Right ventricle myocardium superior (tissue), 1 donor: ENCODE results near the gene KIFBP. TPM values are rescaled to one million over a fixed set of nuclear protein-coding genes. Genes with fewer than 3 reads are reported as not detected.
"Not testable (repeated sequence)": the region's sequence is repeated elsewhere in the genome, so short reads cannot be mapped to it uniquely, and the experiment has no call there.

ENCODE experiments used
- ATAC-seq: fragments of 200-7000 bp; cut with Tn5 transposase; one replicate; pipeline ENCODE4 v1.9.1; 2020; ENCODE audit warnings: mild to moderate bottlenecking; ENCODE audit not compliant: poor library complexity
- DNase-seq: peaks from one replicate; pipeline ENCODE4 v3.0.0-alpha.2; 2020
- intact Hi-C: fragments of 100-400 bp; cut with DNase I; formaldehyde crosslinking; loops from one replicate; pipeline ENCODE4 v1.11.2; 2022
- long read RNA-seq: library from polyadenylated mRNA; unstranded; transcript quantifications from one replicate; pipeline ENCODE4 v2.0.0, GENCODE V29; 2021
- total RNA-seq: library from RNA; stranded (reverse); fragmentation: NEBNext Ultra II Directional; extraction: Animal tissue kit (Norgen Biotek cat#: 25700); gene quantifications from one replicate; pipeline ENCODE4 v1.2.1, GENCODE V29; 2021
- donor health status: DM: no; HTN: yes; CAD: no; lungs with severe emphysema.

The KIFBP gene
- 46.0 TPM for total RNA-seq
- long read RNA-seq, transcript KIF1BP-201 (7 exons, 2,544 nt), result major isoform, 110 of 116 reads
- long read RNA-seq, partial matches to known transcripts, result 0 of 116 reads
- long read RNA-seq, other reads (novel, unspliced or antisense), result 1 of 116 reads

- DNase-seq (peak; percentile 95), ATAC-seq (peak; percentile 97)
- intact Hi-C loops, result no loop called here
Measured at GRCh38 chr10:68988530-68989316, at the start of gene KIFBP. KIFBP (plus strand) TSS chr10:68988803; CDS start chr10:68988833, 30 bp downstream.

GRCh38 chr10:68938884-68939283 is 49.7 kb upstream of the KIFBP start:
- DNase-seq (no peak), ATAC-seq (no peak)
- intact Hi-C loops, result no loop called here

- intact Hi-C loops, ATAC-seq, DNase-seq: not testable (repeated sequence)
Measured at GRCh38 chr10:68940917-68941316, 47.7 kb upstream of the KIFBP start.

GRCh38 chr10:68950598-68950997 is 38.0 kb upstream of the KIFBP start:
- no peak for ATAC-seq
- intact Hi-C loops, result no loop called here
- no peak for DNase-seq

- no peak for DNase-seq
- intact Hi-C loops, result no loop called here
- ATAC-seq, result no peak
Measured at GRCh38 chr10:68954904-68955303, 33.7 kb upstream of the KIFBP start.

GRCh38 chr10:68955355-68955831 is 33.2 kb upstream of the KIFBP start:
- intact Hi-C loops, result no loop called here
- no peak for ATAC-seq
- no peak for DNase-seq

GRCh38 chr10:68955832-68956532 is 32.6 kb upstream of the KIFBP start, which contains the start of gene DDX21:
DDX21 (plus strand) TSS chr10:68956170; CDS start chr10:68956226, 56 bp downstream.
- ATAC-seq (peak; percentile 99), DNase-seq (peak; percentile 93)
- intact Hi-C loops, result no loop called here

GRCh38 chr10:68957284-68957615 is 31.4 kb upstream of the KIFBP start:
- intact Hi-C loops, result no loop called here
- no peak for ATAC-seq
- DNase-seq, result no peak

- DNase-seq (no peak), ATAC-seq (no peak)
- intact Hi-C loops, result no loop called here
Measured at GRCh38 chr10:68957654-68958053, 30.9 kb upstream of the KIFBP start.

GRCh38 chr10:68959695-68960527 is 28.7 kb upstream of the KIFBP start:
- intact Hi-C loops, result no loop called here

GRCh38 chr10:68963151-68963550 is 25.5 kb upstream of the KIFBP start:
- intact Hi-C loops, result no loop called here
- no peak for DNase-seq
- ATAC-seq, result no peak

More at GRCh38 chr10:68959695-68960527, 28.7 kb upstream of the KIFBP start:
- no peak for ATAC-seq
- DNase-seq, result no peak

- no peak for DNase-seq
- ATAC-seq, result no peak
- intact Hi-C loops, result no loop called here
Measured at GRCh38 chr10:68973975-68974374, 14.6 kb upstream of the KIFBP start.

GRCh38 chr10:68975936-68976473 is 12.6 kb upstream of the KIFBP start:
- ATAC-seq, DNase-seq, intact Hi-C loops: not testable (repeated sequence)

GRCh38 chr10:68979738-68980137 is 8.9 kb upstream of the KIFBP start:
- DNase-seq, intact Hi-C loops, ATAC-seq: not testable (repeated sequence)

GRCh38 chr10:68981074-68981473 is 7.5 kb upstream of the KIFBP start:
- intact Hi-C loops, result no loop called here
- ATAC-seq, result no peak
- DNase-seq, result no peak

GRCh38 chr10:68982389-68982788 is 6.2 kb upstream of the KIFBP start:
- no peak for ATAC-seq

GRCh38 chr10:68987611-68988010 is 992 bp upstream of the KIFBP start:
- intact Hi-C loops, result no loop called here
- ATAC-seq, result no peak
- DNase-seq, result no peak

More at GRCh38 chr10:68982389-68982788, 6.2 kb upstream of the KIFBP start:
- intact Hi-C loops, result no loop called here
- DNase-seq, result no peak

GRCh38 chr10:68989317-68989990 is 851 bp downstream of the KIFBP start:
- no peak for DNase-seq
- intact Hi-C loops, result no loop called here
- peak; percentile 21 for ATAC-seq
